H1 (cell line): ENCODE measurements around the gene AGBL5. TPM values are rescaled to one million over a fixed set of nuclear protein-coding genes. Genes with fewer than 3 reads are reported as not detected.
A peak's percentile ranks its signal among the peaks of the same experiment; 100 is the strongest.

Experiments used
- HDAC2 ChIP-seq, 2 experiments: fragments of 300-600 bp in 1 of 2; sonication (generic) in 1 of 2; IDR thresholded peaks; 2 replicates each; pipeline ENCODE4 v1.6.1; 2011 to 2012; ENCODE audit warnings: low read depth in 2 of 2, low read length in 2 of 2, mild to moderate bottlenecking in 2 of 2, moderate library complexity in 2 of 2, borderline replicate concordance in 1 of 2, inconsistent platforms in 1 of 2
- RBBP5 ChIP-seq: IDR thresholded peaks from 2 replicates; pipeline ENCODE4 v1.7.1; 2012; ENCODE audit warnings: low read depth, mild to moderate bottlenecking, inconsistent platforms, low read length, moderate library complexity, borderline replicate concordance
- polyA plus RNA-seq, 7 experiments: library from polyadenylated mRNA; depleted of rRNA in 3 of 7; stranded (reverse) in 5 of 7; unstranded in 2 of 7; fragments of >200 nt in 5 of 7; fragments of 200-250 nt in 2 of 7; gene quantifications; 1 replicate in 5 of 7; 2 replicates in 1 of 7; 4 replicates in 1 of 7; pipeline versions ENCODE4 v1.2.1 to v1.2.3, GENCODE V29; 2011 to 2013; ENCODE audit warnings: missing spikeins in 2 of 7, mixed read lengths in 2 of 7
- total RNA-seq: library from RNA; stranded (reverse); fragmentation: NEBNext Ultra II Directional; extraction: Animal tissue kit (Norgen Biotek cat#: 25700); gene quantifications from 2 replicates; pipeline ENCODE4 v1.2.1, GENCODE V29; 2021

Gene AGBL5
- total and polyA plus RNA-seq, 2 of the 8 experiments (the other 6 are each of a cell fraction or from before 2014, with no cell fraction given) = 45.4 to 62.0 TPM

GRCh38 chr2:27086724-27087593 lies 35.5 kb downstream of the AGBL5 start, which contains the start of gene KHK (continued):
- TF ChIP-seq HDAC2 (IDR thresholded peaks at IDR 0.05; ENCODE audit: borderline replicate concordance in 1 of 2, low read depth in 2 of 2, low read length in 2 of 2) = peak in 1 of 2 experiments; percentile 68; a peak in 2 of 4 replicates
- TF ChIP-seq RBBP5 = 0 out of 2 replicates have a peak, but pooled peaks have one; percentile 67
- TF ChIP-seq, all 59 proteins: peak for 8
